Breast epithelium (tissue), 4 donors: ENCODE results near the gene NOL4L. TPM values are rescaled to one million over a fixed set of nuclear protein-coding genes. Genes with fewer than 3 reads are reported as not detected.

Experiments
- DNase-seq, 2 donors: peaks; one replicate each; pipeline ENCODE4 v3.0.0-alpha.2; 2019; ENCODE audit warnings: low spot score in 2 of 2
- H3K27ac ChIP-seq, 2 donors: fragments of 200-600 bp; sonication (generic) in 1 of 2; one replicate each; pipeline ENCODE4 v1.5.1; 2016 to 2019; ENCODE audit warnings: mild to moderate bottlenecking in 1 of 2
- H3K27me3 ChIP-seq, 2 donors: fragments of 200-600 bp; sonication (generic) in 1 of 2; one replicate each; pipeline versions ENCODE4 v1.5.1 to v1.6.0; 2017 to 2019; ENCODE audit warnings: control low read depth in 1 of 2, mild to moderate bottlenecking in 1 of 2
- H3K36me3 ChIP-seq: fragments of 200-600 bp; one replicate; pipeline ENCODE4 v1.5.1; 2019
- H3K4me1 ChIP-seq, 2 donors: fragments of 200-600 bp; sonication (generic); one replicate each; pipeline ENCODE4 v1.5.1; 2016 to 2019; ENCODE audit warnings: control low read depth in 1 of 2
- H3K4me3 ChIP-seq, 3 donors: fragments of 200-600 bp; sonication (generic); 1 replicate in 2 of 3; 2 replicates in 1 of 3; pipeline ENCODE4 v1.5.1; 2016 to 2019; ENCODE audit warnings: mild to moderate bottlenecking in 3 of 3, moderate library complexity in 2 of 3
- H3K9me3 ChIP-seq, 2 donors: fragments of 200-600 bp; sonication (generic) in 1 of 2; one replicate each; pipeline ENCODE4 v1.5.1; 2016 to 2019; ENCODE audit warnings: control low read depth in 1 of 2
- CTCF ChIP-seq, 3 donors: fragments of 450-650 bp; IDR thresholded peaks; one replicate each; pipeline ENCODE4 v1.5.1; 2016 to 2017; ENCODE audit warnings: antibody characterized with exemption in 3 of 3, mild to moderate bottlenecking in 3 of 3, moderate library complexity in 3 of 3
- POLR2A ChIP-seq: fragments of 450-650 bp; IDR thresholded peaks from one replicate; pipeline ENCODE4 v1.6.1; 2016; ENCODE audit warnings: antibody characterized with exemption, mild to moderate bottlenecking, moderate library complexity
- POLR2AphosphoS5 ChIP-seq, 3 donors: sonication (generic); formaldehyde crosslinking; IDR thresholded peaks; one replicate each; pipeline ENCODE4 v1.6.1; 2017; ENCODE audit warnings: antibody characterized with exemption in 3 of 3
- intact Hi-C: fragments of 100-400 bp; cut with DNase I; formaldehyde crosslinking; loops from one replicate; pipeline ENCODE4 v1.15.1; 2023; ENCODE audit warnings: low total_unique reads
- total RNA-seq, 3 donors: library from RNA; depleted of rRNA; stranded (reverse); fragments of >200 nt; gene quantifications; one replicate each; pipeline ENCODE4 v1.1.0, GENCODE V29; 2016

NOL4L gene
- total RNA-seq, 3 donors from 2014 or later = 3.7 to 18.4 (median 15.8) TPM

DNA sequence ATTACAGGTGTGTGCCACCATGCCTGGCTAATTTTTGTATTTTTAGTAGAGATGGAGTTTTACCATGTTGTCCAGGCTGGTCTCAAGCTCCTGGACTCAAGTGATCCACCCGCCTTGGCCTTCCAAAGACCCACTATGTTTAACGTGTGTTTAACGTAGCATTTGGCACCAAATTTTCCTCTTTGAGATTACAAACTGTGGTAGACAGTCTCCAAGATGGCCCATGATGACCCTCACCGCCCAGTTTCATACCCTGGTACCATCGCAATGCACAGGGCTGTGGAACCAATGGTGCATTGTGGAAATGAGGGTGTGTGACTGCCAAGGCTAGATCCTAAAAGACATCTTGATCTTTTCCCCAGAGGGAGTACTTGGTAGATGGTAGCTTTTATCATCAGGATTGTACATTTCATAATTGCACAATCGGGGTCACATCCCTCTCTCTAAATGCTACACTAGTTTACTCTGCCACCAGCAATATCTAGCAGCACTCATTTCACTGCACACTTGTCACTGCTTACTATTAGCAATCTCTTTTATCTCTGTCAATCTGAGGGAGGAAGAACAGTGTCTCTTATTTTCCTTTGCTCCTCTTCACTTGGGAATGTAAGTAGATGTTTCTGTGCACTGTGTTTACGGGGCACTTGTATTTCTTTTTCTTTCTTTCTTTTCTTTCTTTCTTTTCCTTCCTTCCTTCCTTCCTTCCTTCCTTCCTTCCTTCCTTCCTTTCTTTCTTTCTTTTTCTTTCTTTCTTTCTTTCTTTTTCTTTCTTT lies 96.9 kb downstream of the NOL4L start:
- no peaks in the 10 kb centered on the region for H3K27me3 ChIP-seq
- intact Hi-C loops = no loop called here
- H3K9me3 ChIP-seq = no peaks in the 10 kb centered on the region
- no peak overlapping the region for H3K4me3 ChIP-seq
- TF ChIP-seq CTCF (IDR thresholded peaks at IDR 0.05) (no peak), POLR2A (no peak), POLR2AphosphoS5 (IDR thresholded peaks at IDR 0.05) (no peak)
- H3K27ac ChIP-seq = no peak overlapping the region
- no peaks in the 10 kb centered on the region for H3K4me1 ChIP-seq
- no peaks in the 10 kb centered on the region for H3K36me3 ChIP-seq
- DNase-seq = no peak

DNA sequence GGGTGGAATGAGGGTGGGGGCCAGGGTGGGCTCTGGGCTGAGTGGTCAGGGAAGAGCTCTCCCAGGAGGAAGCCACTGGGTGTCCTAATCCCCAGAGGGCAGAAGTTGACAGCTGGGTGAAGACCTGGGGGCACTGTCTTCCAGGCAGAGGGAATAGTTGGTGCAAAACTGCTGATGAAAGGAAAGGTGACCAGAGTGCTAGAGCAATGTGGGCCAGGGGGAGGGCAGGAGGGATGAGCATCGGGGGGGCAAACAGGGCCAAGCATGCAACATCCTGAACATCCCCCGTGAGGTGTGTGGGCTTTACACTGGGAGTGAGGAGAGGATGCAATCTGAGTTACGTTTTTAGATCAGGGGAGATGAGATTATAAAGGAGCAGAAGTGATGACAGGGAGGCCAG lies 97.8 kb downstream of the NOL4L start:
- Histone ChIP-seq H3K4me3 (no peak overlapping the region), H3K9me3 (no peaks in the 10 kb centered on the region), H3K4me1 (no peaks in the 10 kb centered on the region), H3K27ac (no peak overlapping the region), H3K36me3 (no peaks in the 10 kb centered on the region), H3K27me3 (no peaks in the 10 kb centered on the region)
- no peak for DNase-seq
- TF ChIP-seq POLR2A (no peak), POLR2AphosphoS5 (IDR thresholded peaks at IDR 0.05) (no peak)
- intact Hi-C loops = no loop called here

DNA sequence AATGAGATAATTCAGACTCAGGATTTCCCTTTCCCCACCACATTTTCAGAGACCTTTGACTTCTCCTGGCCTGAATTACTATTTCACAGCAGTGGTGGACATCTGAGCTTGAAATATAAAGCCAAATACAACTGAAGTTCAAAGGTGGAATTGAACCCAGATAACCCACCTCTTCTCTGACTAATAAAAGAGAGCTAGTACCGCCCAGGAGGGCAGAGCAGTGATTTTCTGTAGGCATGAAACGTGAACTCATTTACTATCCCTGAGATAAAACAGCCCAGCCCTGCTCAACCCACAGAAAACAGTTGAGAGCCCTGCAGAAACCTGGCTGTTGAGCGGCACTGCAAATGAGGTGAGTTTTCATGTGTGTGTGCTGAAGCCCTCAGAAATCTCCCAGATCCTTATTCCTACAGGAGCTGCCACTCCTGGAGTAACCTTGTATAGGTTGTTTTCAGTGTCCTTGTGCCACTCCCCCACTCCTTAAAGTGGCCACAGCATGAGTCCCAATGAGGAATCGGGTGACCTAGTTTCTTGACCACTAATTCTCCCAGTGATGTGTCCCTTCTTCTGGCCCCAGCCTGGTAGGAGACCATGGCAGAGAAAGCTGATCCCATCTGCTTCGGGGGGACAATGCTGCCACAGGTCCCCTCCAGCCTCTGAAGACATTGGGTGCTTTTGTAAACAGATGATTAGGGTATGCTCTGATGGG lies 99.2 kb downstream of the NOL4L start:
- Histone ChIP-seq H3K27me3 (no peaks in the 10 kb centered on the region), H3K36me3 (no peaks in the 10 kb centered on the region), H3K27ac (no peak overlapping the region), H3K4me3 (no peak overlapping the region), H3K4me1 (peaks cover 0 to 5% of the 10 kb centered on the region in 2 donors), H3K9me3 (no peaks in the 10 kb centered on the region)
- TF ChIP-seq POLR2AphosphoS5 (IDR thresholded peaks at IDR 0.05) = no peak
- TF ChIP-seq POLR2A = no peak
- no peak for TF ChIP-seq CTCF (IDR thresholded peaks at IDR 0.05)
- no peak for DNase-seq
- intact Hi-C loops = no loop called here

DNA sequence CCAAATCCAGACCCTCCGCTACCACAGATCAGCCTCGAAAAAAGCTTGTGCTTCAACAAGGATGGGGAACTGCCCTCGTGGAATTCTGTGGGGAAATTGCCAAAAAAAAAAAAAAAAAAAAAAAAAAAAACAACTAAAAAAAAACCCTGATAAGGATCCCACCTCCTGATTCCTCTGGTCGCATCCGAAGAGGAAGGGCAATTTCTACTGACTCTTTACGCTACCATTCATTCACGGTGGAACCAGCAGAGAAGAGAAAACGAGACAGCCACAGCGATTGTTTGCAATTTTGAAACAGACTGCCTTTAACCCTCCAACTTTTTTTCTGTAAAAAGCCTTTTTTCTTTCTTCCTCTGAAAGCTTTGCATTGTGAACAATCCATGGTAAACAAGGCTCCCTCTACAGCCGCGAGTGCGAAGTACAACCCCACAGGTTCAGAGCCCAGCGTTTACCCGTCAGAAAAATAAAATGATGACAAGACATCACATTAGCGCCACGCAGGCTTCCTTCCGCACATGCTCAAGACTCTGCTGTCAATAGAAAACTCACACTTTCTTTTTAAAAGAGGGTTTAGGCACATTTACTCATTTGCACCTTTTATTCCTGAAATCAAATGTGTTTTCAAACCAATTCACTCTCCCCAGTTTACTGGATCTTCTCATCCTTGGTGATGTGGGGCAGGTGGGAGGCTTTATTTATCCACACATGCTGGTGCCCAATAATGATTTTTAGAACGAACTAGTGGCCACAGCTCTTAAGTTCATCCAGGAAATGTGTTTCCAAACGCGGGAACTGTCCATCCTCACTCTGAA lies 100.0 kb downstream of the NOL4L start:
- no peak for TF ChIP-seq POLR2AphosphoS5 (IDR thresholded peaks at IDR 0.05)
- peak; percentile 68 to 78 (median 74) for TF ChIP-seq CTCF (IDR thresholded peaks at IDR 0.05)
- TF ChIP-seq POLR2A = no peak
- peak overlapping the region; percentile 84 to 96 for H3K27ac ChIP-seq
- H3K36me3 ChIP-seq = no peaks in the 10 kb centered on the region
- no peaks in the 10 kb centered on the region for H3K27me3 ChIP-seq
- no peaks in the 10 kb centered on the region for H3K9me3 ChIP-seq
- peak in 1 of 2 donors; percentile 75 for DNase-seq
- intact Hi-C loops = no loop called here
- peak overlapping the region; percentile 72 to 99 (median 93) for H3K4me3 ChIP-seq
- H3K4me1 ChIP-seq = peaks cover 0 to 5% of the 10 kb centered on the region in 2 donors

- intact Hi-C loops = no loop called here
- Histone ChIP-seq H3K4me1 (peaks cover 0 to 5% of the 10 kb centered on the region in 2 donors), H3K36me3 (no peaks in the 10 kb centered on the region), H3K27ac (peak overlapping the region; percentile 84 to 96), H3K9me3 (no peaks in the 10 kb centered on the region), H3K4me3 (peak overlapping the region; percentile 72 to 99 (median 93)), H3K27me3 (no peaks in the 10 kb centered on the region)
- TF ChIP-seq CTCF (IDR thresholded peaks at IDR 0.05) (no peak), POLR2A (no peak), POLR2AphosphoS5 (IDR thresholded peaks at IDR 0.05) (no peak)
- no peak for DNase-seq
Measured at GRCh38 chr20:32484225-32484957, 100.7 kb downstream of the NOL4L start.
